HG03025 (cell line): ENCODE measurements around the gene TNNI3K.

Experiments used
- ATAC-seq: cut with Tn5 transposase; IDR thresholded peaks from one replicate; pipeline ENCODE4 v1.9.1; 2021; ENCODE audit warnings: mild to moderate bottlenecking, moderate library complexity; ENCODE audit not compliant: unreplicated experiment, low FRiP score

Gene TNNI3K

DNA sequence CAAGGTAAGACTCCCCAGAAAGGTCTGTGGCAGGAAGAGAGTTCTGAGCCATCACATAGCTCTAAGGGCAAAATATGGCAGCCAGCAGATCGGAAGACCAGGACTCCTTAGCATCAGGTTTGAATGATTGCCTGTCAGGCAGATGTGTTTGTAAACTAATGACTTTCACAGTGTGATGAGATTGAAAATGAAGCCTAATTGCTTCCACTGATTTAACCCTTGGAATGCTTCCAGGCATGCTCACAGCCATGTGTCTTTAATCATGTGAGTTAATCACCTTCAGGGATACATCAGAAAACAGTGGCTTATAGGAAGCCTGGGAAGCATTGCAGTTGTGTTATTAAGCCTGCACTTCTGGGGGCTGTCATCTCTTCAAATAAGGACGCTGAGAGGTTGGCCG, 194.4 kb downstream of the TNNI3K start:
- ATAC-seq, result no peak

DNA sequence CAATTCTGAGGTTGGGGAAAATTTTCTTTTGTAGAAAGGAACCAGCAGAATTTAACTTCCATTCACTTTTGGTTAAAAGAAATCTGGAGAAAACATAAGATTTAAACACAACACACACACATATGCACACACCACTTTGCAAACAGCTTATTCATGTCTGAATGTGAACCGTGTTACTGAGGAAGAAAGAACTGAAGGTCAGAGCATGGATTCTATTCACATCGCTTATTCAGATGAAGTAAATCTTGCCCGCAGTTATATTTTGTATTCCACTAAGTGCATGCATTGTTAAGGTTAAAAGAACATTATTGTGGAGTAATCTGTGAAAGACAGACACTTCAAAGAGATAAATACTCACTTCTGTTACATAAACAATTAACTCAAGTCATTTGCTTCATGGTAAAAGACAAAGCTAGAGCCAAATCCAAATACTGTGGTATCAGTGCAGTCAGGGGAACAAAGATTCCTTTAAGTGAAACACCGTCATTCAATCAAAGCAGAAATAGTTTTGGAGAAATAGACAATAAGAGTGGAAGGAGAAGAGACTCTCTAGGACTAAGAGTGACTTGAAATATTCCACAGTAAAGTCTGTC, 195.3 kb downstream of the TNNI3K start:
- ATAC-seq, result no peak

DNA sequence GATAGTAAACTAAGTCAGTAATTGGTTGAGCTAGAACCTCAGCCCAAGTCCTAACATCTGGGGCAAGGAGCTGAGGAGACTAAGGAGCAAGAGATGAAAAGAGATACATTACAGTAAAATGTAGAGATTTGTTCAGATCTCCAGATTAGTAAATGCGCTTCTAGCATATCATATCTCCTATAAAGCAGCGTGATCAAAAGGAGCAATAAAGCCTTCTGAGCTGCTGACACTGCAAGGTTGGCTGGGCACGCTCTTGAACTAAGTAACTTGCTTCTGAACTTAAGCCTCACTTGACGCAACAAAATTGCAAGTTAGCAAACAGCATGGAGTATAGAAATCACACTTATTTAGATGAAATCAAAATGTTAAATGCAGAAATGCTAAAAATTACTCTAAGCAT, 196.3 kb downstream of the TNNI3K start:
- ATAC-seq, result no peak

- ATAC-seq, result no peak
These were observed 197.1 kb downstream of the TNNI3K start for GRCh38 chr1:74432325-74432724.

DNA sequence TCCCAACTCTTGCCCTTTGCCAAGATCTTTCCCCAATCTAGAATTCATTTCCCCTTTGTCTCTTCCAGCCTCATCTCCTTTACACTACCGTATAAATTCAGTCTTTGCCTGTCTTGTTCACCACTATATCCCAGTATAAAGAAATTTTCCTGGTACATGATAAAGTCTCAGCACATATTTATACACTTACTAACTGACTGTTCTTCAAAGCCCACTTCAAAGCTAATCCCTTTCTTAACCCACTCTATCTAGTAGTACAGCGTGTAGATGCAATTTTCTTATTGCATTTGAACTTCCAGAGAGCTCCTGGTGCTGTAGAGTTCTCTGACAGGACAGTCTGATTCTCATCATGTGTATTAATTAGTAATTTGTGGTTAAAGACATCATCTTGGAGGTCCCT, 199.1 kb downstream of the TNNI3K start:
- no peak for ATAC-seq

DNA sequence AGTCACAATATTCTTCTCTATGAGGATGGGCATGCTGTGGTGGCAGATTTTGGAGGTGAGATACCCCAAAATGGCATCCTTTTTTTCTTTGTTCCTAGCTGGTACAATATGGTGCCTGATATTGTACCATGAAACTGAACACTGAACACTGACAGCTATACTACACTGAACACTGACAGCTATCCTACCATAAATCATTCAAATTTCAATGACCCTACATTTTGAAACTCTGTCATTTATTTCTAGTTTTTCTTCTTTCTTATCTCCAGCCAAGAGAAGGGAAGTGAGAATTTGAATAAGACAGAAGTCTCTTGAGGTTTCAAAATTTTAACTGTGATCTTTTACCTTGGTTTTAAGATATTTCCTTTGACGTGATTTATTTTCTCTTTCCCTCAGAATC, 200.9 kb downstream of the TNNI3K start:
- no peak for ATAC-seq

DNA sequence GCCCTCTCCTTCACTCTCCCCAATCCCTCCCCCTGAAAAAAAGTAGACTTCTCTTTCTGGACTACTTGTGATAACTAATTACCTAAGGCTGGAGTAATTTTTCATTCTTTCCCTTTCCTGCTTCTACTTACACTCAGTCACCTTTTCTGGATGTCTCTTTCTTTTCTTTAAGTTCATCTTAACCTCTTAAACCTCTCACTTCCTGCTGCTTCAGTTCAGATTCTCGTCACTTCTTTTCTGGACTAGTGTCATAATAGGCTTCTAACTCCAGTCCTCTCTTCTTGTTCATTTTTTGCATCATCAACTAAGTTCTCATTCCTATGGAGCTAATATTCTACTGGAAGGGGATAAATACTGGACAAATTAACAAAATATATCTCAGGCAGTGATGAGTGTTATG, 201.8 kb downstream of the TNNI3K start:
- ATAC-seq, result no peak

GRCh38 chr1:74452035-74452434, 216.8 kb downstream of the TNNI3K start:
- no peak for ATAC-seq

DNA sequence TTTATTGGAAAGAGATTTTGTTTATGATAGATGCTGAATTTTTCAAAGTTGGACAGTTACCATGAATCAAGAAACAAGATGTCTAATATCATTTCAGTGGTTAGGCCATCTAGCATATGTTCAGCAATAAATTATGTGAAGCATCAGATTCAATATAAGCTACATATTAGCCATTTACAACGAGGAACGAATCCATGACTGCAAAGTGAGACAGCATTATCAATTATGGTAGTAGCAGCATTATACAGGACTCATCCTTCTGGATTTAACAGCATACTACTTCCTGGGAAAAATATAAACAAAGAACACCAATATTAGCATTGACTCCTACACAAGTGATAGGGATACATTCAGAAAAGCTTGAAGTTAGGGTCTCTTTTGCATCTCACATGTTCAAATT, 218.1 kb downstream of the TNNI3K start:
- ATAC-seq, result no peak

GRCh38 chr1:74455390-74455789, 220.2 kb downstream of the TNNI3K start:
- ATAC-seq, result no peak

DNA sequence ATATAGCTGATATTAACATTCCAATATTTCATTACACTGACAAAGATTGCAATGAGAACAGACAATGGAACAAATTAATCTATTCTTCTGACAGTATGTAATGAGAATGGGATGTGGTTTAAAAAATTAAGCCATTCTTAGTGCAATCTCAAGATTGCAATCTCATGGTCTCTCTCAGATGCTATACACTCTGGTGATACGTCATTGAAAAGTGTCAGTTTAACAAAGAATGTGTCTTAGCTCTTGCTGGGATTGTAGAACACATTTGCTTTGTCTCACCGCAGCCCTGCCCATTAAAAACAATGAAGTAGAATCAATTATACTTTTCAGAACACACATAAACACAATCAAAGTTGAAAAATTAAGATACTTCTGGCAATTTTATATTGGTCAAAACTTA, 222.1 kb downstream of the TNNI3K start:
- no peak for ATAC-seq

- no peak for ATAC-seq
These were observed 228.3 kb downstream of the TNNI3K start for GRCh38 chr1:74463333-74463988.

GRCh38 chr1:74464037-74464436, 228.8 kb downstream of the TNNI3K start:
- ATAC-seq, result no peak

DNA sequence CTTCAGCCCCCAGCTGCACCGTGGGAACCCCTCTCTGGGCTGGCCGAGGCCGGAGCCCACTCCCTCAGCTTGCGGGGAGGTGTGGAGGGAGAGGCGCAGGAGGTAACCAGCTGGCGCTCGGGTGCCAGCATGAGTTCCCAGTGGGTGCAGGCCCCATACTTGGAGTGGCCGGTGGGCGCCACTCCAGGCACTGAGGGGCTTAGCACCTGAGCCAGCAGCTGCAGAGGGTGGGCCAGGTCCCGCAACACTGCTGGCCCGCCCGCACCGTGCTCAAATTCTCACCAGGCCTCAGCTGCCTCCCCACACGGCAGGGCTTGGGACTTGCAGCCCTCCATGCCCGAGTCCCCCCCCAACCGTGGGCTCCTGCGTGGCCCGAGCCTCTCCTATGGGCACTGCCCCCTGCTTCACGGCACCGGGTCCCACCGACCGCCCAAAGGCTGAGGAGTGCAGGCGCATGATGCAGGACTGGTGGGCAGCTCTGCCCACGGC, 230.1 kb downstream of the TNNI3K start:
- ATAC-seq, result no peak

- no peak for ATAC-seq
These were observed 232.7 kb downstream of the TNNI3K start for GRCh38 chr1:74467786-74468377.

- peak; percentile 57 for ATAC-seq
These were observed 233.9 kb downstream of the TNNI3K start for GRCh38 chr1:74468982-74469603.

DNA sequence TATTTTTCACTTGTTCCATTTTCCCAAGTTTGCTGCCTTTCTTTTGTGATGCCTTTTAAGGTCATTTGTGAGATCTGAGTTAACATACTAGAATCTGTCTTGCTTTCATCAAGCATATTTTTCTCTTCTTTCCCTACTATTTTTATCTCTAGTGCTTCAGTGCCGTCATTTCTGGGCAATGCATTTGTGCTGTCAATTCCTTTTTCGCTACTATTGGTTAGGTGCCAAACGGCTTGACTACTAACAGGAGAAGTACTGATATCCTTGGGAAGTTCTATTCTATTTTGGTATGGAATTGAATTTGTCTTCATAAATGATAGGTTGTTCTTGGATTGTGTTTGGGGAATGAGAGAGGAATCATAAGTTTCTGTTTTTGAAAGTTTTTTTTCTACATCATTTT, 235.1 kb downstream of the TNNI3K start:
- ATAC-seq, result no peak

GRCh38 chr1:74470936-74471335, 235.7 kb downstream of the TNNI3K start:
- ATAC-seq, result no peak

GRCh38 chr1:74471470-74471869, 236.3 kb downstream of the TNNI3K start:
- no peak for ATAC-seq

DNA sequence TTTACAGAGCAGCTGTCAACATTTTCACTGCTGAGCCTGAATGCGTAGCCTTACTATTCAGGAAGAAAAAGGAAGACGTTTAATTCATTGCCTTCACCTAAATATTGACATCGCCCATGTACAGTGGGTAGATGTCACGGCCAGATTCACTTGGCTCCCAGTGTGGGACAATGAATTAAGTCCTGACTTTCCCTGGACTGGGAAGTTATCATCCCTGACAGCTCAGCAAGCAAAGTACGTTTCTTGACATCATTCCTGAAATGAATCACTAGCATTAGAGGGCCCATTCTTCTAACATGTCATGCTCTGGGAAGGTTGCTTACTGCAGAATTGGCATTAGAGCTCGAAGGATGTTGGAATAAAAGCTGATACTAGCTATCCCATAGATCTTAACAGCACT, 239.4 kb downstream of the TNNI3K start:
- no peak for ATAC-seq

DNA sequence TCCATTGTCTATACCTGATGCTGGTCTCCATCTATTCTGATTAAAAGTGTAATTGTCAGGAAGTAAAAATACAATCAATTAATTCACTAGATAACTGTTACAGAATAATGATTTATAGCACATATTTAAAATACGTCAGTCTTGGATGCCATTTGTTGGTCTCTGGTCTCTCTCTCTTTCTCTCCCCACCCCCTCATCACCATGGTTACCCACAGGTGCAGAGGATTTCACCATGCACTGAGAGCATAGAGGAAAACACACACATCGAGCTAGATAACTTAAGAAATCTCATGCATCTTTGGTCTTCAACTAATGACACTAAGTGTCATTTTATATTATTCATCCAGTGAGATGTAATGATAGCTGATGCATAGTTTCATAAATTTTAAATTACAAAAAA, 243.8 kb downstream of the TNNI3K start:
- no peak for ATAC-seq

DNA sequence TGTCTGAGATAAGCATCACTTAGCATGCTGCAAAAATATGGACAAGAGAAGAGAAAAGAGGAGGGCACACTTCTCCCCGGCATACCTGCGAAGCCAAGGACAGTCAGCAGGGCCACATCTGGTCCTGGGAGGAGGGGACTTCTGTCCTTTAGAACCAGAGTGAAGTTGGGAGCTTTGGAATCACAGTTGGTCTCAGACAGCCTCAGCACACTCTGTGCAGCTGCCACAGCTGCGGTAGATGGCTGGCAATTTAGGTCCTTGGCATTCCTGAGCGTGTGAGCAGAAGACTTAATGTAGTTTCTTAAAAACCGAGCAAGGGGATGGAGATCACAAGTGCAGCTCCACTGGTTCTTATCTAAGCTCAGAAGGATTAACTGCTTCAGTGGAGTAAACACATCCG, 244.9 kb downstream of the TNNI3K start:
- no peak for ATAC-seq
